Fibroblast of skin of right quadriceps (primary cell): ENCODE results near the gene IFIT1B.

ENCODE experiments used
- DNase-seq: peaks from one replicate; pipeline ENCODE4 v3.0.0-alpha.2; 2013

IFIT1B gene

GRCh38 chr10:89414879-89415821 is 37.3 kb downstream of the IFIT1B start:
- DNase-seq, result peak; percentile 51

- no peak for DNase-seq
Observed at GRCh38 chr10:89416465-89416864, 38.6 kb downstream of the IFIT1B start.

GRCh38 chr10:89419548-89419947 is 41.7 kb downstream of the IFIT1B start:
- DNase-seq, result no peak

- no peak for DNase-seq
Observed at GRCh38 chr10:89421018-89421476, 43.2 kb downstream of the IFIT1B start.

- no peak for DNase-seq
Observed at GRCh38 chr10:89425000-89425399, 47.1 kb downstream of the IFIT1B start.

GRCh38 chr10:89426230-89426868 is 48.5 kb downstream of the IFIT1B start:
- peak; percentile 66 for DNase-seq

GRCh38 chr10:89427629-89428028 is 49.8 kb downstream of the IFIT1B start:
- peak; percentile 86 for DNase-seq

GRCh38 chr10:89428877-89429276 is 51.0 kb downstream of the IFIT1B start:
- DNase-seq, result no peak

- peak; percentile 73 for DNase-seq
Observed at GRCh38 chr10:89431977-89432376, 54.1 kb downstream of the IFIT1B start.
